Kidney tubule cell (primary cell): ENCODE results near the gene PI4KB.
"Not testable (repeated sequence)": the region's sequence is repeated elsewhere in the genome, so short reads cannot be mapped to it uniquely, and the experiment has no call there.

Source experiments
- DNase-seq: peaks from one replicate; pipeline ENCODE4 v3.0.0-alpha.2; 2018; ENCODE audit warnings: low spot score

The PI4KB gene

GRCh38 chr1:151281225-151281968, 45.8 kb downstream of the PI4KB start:
- peak; percentile 97 for DNase-seq

GRCh38 chr1:151277249-151277648, 50.0 kb downstream of the PI4KB start:
- DNase-seq, result peak; percentile 32

GRCh38 chr1:151275341-151275740, 51.9 kb downstream of the PI4KB start:
- not testable (repeated sequence) for DNase-seq

DNA sequence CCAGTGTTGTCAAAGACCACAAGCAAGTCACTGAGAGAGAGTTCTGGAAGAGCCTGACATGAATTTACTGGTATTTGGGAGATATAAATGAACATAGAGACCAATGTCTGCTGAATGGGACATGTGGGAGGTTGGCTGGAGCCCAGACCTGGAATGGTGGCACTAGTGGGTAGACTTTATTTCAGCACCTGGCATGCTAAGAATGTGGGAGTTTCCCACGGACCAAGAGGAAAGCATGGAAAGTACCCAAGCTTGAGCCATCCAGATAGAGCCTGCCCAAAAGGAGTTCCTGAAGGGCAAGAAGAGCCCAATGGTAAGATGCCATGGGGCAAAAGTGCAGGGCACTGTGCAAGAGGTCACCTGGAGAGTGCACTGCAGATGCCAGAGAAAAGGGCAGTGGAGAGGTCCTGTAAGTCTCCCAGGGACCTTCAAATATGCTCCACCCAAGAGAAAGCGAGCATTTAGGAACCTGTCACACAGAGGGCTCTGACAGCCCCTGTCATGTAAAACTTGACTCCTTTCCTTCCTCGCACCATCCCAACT, 53.2 kb downstream of the PI4KB start:
- peak; percentile 64 for DNase-seq

DNA sequence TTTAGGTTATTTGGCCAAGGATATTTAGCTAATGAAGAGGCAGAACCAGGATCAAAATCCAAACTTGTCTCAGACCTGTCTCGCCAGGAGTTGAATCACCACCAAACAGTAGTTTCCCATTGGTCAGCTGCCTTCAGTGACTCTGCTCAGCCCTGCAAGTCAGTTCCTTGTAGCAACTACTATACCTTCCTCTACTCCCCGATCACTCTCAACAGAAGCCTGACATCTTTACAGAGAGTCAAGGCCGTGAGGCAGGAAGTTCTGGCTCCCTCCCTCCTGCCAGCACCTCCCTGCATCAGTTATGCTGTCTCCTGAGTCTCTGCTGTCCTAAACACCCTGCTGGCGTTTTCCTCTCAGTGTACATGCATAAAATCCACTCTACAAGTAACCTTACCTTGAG, 59.5 kb downstream of the PI4KB start:
- DNase-seq, result peak; percentile 55

DNA sequence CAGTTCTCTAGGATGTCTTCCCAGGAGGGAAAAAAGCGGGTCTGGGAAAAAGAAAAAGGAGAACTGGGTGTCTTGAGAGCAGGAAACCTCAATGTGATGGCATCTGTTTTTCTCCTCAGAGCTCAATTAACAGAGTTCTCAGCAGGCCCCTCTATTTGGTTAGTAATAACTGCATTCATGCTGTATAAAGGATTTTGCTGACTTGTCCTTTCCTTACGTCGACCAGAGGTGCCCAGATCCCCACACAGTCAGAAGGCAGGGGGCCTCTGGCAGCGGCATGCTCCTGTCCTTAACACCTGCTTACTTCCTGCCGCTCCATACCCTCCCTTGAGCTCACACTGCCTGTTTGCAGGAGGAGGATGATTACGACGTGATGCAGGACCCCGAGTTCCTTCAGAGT, 60.4 kb downstream of the PI4KB start:
- DNase-seq, result no peak

DNA sequence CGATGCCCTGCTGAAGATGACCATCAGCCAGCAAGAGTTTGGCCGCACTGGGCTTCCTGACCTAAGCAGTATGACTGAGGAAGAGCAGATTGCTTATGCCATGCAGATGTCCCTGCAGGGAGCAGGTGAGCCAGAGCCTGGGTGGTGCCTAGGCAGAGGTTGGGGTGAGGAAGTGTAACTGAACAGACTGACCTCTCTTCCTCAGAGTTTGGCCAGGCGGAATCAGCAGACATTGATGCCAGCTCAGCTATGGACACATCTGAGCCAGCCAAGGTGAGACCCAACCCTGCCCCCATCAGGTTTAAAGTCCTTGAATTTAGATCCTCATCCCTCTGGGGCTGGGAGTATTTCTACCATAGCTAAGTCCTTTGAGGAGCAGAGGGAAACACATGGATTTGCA, 60.9 kb downstream of the PI4KB start:
- no peak for DNase-seq

DNA sequence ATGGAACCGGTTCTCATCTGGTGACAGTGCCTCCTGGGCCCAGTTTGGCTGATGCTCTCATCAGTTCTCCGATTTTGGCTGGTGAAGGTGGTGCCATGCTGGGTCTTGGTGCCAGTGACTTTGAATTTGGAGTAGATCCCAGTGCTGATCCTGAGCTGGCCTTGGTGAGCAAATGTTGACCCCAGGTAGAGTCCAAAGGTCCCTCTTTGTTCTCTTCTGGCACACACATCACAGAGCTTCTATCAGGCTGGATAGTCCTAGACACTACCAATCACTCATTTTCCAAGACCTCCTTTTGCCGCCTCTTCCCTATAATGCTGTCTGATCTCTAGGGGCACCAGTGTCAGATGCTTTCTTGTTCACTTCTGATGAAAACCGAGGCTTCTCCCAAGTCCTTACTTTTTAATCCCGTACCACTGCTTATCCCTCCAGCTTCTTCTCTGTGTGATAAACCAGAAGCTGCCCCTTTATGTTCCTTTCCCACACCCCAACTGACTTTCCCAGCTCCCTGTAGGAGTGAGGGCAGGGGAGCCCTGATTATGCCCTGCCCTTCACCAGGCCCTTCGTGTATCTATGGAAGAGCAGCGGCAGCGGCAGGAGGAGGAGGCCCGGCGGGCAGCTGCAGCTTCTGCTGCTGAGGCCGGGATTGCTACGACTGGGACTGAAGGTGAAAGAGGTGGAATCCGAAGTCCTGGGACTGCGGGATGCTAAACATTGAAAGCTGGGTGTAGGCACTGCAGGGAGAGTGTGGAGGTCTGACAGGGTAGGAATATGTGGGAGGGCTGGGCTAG, 61.6 kb downstream of the PI4KB start:
- DNase-seq, result no peak

- no peak for DNase-seq
These were observed 67.9 kb downstream of the PI4KB start for GRCh38 chr1:151259351-151259750.

- peak; percentile 40 for DNase-seq
These were observed 71.8 kb downstream of the PI4KB start for GRCh38 chr1:151255381-151255780.

GRCh38 chr1:151254217-151255213, 72.7 kb downstream of the PI4KB start, which contains the start of gene PSMD4:
PSMD4 (plus strand) TSS chr1:151254734; CDS start chr1:151254783, 49 bp downstream.
- peak; percentile 98 for DNase-seq

GRCh38 chr1:151251656-151252470, 75.4 kb downstream of the PI4KB start:
- peak; percentile 81 for DNase-seq

DNA sequence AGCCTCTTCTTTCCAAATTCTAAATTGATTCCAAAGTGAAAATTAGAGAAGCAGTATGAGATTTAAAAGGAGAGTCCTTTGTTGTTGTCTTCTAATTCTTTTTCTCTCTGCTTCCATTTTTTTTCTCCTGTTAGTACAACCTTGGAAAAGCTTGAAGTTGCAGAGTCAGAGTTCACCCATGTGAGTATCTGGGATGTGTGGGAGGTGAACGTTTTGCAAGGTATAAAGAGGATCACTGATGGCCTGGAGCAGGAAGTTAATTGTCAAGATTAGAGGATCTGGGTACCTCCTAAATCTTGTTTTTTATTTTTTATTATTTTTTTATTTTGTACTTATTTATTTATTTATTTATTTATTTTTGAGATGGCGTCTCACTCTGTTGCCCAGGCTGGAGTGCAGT, 80.4 kb downstream of the PI4KB start:
- DNase-seq, result no peak

GRCh38 chr1:151243683-151244216, 83.5 kb downstream of the PI4KB start:
- no peak for DNase-seq

- DNase-seq, result no peak
These were observed 84.8 kb downstream of the PI4KB start for GRCh38 chr1:151242442-151242841.
